ENCODE data around the gene OPN1MW2.
"Not testable (repeated sequence)": the region's sequence is repeated elsewhere in the genome, so short reads cannot be mapped to it uniquely, and the experiment has no call there.

Gene OPN1MW2

GRCh38 chrX:154269245-154269644, 49.7 kb downstream of the OPN1MW2 start:
- not testable (repeated sequence) for DNase-seq (ENCODE audit: low spot score)

All from kidney capillary endothelial cell (primary cell).